ENCODE data around the gene OSBPL2.

OSBPL2 gene

DNA sequence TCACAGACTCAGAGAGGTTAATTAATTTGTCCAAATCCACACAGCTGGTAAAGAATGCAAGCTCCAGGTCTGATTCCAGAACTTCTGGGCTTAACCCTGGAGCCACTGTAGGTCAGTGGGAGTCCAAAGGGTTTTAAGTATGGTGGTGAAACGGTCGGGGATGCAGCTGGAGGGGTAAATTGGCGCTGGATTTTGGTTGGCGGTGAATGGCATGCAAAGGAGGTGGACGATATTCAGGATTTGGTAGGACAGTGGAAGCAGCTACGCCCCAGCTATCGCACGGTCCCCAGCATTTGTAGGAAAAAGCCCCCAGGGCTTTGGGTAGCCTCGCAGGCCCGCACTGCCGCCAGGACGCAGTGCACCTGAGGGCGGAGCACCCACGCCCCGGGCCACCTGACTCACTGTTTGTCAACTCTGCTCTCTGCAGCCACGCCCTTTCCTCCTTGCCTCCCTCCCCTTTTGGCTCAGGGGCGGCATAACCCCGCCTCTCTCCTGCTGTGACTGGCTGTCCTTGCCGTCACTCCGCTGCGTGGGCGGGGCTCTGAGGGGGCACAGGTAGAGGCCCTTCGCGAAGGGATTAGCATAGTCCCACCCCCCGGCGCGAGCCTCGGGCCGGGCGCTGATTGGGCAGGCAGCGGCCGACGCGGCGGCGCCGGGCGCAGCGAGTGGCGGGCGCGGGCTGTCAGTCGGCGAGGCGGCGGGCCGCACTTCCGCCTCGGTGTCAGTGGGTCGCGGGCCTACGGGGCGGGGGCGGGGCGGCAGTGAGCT lies at the start of gene OSBPL2:
TSS of gene OSBPL2 (plus strand) at position 721 of the 768 bp plus-strand sequence. CDS start 17,664 bp downstream, outside the sequence.
- DNase-seq, result peak; percentile 98

DNA sequence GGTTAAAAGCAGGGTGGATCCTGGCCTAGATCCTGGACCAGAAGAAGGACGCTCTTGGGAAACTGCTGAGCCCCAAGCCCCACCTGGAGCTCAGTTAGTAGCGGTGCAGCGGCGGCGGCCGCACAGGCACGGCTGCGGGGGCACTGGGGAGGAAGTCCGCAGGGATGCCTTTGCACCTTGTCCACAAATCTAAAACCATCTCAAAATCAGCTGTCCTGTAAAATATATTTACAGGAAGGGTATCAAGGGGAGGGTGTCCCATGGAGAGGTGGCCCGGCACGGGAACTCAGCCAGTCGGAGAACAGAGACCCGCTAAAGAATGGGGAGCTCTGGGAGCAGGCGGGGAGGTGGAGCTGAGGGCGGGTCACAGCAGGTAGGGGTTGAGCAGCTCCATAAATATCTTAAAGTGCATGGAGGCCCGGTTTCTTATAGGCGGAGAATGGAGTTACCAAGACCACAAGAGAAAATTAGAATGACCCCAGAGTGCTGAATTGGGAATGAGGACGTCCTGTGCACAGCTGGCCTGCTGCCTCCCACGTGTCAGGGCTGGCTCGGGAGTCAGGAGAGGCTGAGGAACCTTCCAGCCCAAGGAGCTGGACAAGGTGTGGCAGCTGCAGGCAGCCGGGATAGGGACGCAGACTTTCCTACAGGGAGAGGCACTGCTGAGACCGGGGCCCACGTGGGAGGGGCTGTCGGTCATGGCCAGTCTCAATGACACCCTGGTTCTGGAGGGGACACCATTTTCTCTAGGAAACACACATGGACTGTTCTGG lies 47.5 kb upstream of the OSBPL2 start:
- no peak for DNase-seq

- DNase-seq, result no peak
These were observed 46.4 kb upstream of the OSBPL2 start for GRCh38 chr20:62191781-62192559.

GRCh38 chr20:62192635-62193034 lies 45.7 kb upstream of the OSBPL2 start:
- DNase-seq, result no peak

DNA sequence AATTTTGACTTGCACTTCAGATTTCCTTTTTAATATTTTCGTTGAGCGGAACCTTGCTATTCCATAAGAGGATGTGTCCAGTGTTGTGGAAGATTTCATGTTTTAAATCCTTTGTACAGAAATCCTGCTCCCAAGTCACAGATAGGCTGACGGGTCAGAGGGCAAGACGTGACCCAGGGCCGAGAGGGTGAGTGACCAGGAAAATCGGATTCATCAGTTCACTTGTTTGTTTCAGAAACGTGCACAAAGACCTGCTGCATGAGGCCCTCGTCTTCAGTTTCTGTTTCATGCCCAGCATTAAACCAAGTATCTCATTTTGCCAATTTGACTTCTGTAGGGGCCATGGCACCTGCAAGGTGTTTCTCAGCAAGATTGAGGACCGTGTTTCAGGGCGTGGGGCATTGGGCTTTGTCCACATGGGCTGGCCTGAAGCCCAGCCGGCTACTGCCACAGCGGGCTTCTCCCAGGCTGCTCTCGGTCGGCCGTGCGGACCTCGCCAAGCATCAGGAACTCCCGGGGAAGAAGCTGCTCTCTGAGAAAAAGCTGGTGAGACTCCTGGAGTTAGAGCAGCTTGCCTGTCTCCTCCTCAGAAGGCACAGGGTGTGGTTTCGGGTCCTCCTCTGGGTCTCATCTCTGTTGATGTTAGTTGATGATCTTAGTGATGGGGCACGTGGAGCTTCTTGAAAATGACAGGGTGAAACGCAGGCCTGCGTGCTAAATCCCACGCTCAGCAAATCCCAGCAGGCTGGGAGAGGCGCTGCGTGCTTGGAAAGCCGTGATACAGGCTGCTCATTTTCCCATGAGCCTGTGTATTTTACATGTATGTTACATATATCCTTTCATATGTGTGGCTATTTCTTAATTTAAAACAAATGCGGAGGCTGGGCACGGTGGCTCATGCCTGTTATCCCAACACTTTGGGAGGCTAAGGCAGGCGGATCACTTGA lies 45.0 kb upstream of the OSBPL2 start:
- no peak for DNase-seq

DNA sequence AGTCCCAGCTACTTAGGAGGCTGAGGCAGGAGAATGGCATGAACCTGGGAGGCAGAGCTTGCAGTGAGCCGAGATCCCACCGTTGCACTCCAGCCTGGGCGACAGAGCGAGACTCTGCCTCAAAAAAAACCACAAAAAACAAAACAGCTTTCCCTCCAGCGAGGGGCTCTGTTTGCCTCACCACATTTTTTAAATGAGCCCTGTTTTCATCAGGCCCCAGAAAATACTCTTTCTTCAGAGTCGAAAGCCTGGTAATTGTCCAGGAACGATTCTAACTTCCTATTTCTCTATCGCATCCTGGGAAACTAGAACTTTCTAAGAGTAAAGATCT lies 43.3 kb upstream of the OSBPL2 start:
- no peak for DNase-seq

GRCh38 chr20:62195736-62196135 lies 42.6 kb upstream of the OSBPL2 start:
- DNase-seq, result no peak

GRCh38 chr20:62196286-62196685 lies 42.0 kb upstream of the OSBPL2 start:
- DNase-seq, result no peak

DNA sequence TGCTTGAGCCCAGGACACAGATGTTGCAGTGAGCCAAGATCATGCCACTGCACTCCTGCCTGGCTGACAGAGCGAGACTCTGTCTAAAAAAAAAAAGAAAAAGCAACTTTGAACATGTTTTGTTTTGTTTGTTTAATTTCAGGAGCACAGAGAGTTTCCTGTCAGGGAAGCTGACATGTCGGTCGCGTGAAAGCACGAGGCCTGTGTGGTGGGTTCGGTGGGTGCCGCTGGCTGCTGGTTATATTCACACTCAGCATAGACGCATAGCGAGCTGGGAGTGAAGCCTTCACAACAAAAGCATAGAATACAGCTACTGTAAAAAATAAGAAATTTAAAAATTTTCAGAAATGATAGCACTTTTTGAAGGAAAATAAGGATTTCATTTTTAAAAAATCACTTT lies 41.0 kb upstream of the OSBPL2 start:
- no peak for DNase-seq

- DNase-seq, result no peak
These were observed 40.5 kb upstream of the OSBPL2 start for GRCh38 chr20:62197801-62198200.

DNA sequence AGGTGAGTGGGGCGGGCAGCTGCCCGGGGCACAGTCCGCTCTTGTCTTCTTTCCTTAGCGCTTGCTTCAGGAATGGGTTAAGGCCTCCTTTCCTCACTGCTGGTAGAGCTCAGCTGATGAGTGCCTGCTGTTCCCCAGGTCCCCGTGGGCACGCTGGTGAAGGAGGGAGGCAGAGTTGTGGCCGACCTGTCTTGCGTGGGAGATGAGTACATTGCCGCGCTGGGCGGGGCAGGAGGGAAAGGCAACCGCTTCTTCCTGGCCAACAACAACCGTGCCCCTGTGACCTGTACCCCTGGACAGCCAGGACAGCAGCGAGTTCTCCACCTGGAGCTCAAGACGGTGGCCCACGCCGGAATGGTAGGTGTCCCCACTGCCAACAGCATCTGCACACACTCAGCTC lies 39.8 kb upstream of the OSBPL2 start:
- no peak for DNase-seq

- DNase-seq, result no peak
These were observed 39.4 kb upstream of the OSBPL2 start for GRCh38 chr20:62198931-62199330.

DNA sequence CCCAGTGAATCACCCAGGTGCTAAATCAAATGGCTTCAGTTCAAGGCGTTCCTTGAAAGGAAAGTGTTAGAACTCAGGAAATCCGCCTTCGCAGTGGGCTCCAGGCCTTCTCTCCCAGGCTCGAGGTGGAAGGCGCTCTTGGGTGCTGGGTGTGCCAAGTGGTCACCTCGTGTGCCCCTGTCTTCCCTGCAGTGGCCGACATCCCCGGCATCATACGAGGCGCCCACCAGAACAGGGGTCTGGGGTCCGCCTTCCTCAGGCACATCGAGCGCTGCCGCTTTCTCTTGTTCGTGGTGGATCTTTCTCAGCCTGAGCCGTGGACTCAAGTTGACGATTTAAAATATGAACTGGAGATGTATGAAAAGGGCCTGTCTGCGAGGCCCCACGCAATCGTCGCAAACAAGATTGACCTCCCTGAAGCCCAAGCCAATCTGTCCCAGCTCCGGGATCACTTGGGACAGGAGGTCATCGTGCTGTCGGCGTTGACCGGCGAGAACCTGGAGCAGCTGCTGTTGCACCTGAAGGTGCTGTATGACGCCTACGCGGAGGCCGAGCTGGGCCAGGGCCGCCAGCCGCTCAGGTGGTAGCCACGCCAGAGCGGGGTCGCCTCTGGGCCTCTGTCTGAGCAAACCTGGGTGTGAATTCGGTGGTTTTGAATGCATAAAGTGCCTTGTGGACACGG lies 37.7 kb upstream of the OSBPL2 start:
- no peak for DNase-seq

DNA sequence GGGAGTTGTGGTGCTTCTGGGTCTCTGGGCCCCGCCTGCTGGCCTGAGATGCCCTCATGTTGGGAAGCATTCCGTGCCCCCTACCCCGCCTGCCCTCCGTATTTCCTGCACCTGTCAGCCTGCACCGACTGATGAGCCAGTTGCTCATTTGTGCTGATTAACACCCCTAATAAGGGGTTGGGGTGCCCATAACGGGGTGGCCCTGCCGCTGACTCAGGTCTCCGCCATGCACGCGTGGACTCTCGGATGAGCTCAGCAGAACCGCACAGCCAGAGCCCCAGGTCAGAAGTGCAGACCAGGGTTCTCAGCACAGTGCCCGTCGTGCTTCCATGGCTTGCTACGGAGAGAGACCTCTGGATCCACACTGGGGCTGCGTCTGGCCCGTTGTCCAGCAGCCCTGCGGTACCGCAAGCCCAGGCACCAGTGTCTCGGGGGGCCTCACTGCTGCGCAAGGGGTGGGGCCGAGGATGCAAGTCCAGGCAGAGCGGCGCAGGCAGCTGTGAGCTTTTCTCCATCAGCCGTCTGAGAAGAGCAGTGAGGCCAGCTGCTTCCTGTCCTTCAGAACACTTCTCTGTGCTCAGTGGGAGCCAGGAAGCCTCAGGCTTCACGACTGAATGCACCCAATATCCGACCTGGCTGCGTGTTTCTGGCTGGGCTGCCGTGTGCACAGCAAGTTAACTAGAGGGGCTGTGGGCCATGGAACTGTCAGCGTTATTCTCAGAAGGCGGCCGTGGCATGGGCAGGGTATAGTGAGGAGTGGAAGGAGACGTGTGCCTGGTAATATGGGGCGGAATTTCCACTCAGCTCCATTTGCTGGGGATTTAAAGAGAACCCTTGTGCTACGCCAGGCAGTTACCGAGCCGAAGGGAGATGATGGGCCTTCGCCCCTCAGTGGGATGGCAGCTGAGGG lies 36.9 kb upstream of the OSBPL2 start:
- no peak for DNase-seq

- DNase-seq, result no peak
These were observed 36.3 kb upstream of the OSBPL2 start for GRCh38 chr20:62202083-62202395.

DNA sequence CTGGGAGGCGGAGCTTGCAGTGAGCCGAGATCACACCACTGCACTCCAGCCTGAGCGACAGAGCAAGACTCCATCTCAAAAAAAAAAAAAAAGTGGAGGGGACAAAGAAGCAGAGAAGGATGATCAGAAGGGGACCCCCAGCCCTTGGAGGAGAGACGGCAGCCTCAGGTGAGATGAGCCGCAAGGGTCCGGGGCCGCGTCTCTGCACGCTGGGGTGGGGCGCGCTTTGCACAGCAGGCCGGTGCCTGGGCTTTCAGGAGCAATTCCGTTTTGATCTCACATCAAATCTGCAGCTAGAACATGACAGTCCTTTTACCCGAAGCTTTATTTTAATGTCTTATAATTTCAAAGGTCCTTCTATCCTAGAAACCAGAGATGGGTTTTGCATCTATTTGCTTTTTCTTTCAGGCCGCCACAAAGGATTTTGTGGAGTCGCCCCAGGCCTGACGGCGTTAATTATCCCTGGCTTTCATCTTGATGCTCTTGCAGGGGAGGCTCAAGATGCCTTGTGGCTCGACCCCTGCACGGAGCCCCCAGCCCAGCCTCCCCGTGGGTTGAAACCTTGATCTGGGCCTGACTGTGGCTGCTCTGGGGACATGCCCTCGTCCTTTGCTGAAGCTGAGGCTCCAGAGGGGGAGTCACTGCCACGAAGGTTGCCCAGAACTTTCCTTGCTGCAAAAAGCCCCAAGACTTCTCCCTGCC lies 35.5 kb upstream of the OSBPL2 start:
- no peak for DNase-seq

DNA sequence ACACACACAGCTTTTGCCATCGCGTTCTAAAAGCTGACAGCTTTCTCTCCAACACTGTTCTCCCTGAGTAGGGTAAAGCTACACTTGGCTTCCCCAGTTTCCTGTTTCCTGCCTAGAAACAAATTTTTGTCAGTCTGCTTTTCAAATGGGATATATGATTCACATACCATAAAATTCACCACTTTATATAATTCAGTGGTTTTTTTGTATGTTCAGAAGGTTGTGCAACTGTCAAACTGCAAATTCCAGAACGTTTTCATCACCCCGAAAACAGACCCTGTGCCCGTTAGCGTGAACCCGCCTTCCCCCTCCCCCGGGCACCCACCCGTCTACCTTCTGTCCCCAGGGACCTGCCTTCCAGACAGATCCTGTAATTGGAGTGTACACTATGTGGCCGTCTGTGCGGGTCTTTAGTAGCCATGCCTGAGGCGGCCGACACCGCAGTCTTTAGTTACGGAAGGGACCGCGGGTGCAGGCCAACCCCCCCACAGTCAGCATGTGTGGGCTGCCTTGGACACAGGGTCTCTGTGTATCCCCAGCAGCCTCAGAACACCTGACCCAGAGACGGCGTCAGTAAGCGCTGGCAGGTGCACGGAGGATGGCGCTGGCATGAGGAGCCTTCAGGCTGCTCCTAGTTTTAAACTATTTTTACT lies 34.8 kb upstream of the OSBPL2 start:
- no peak for DNase-seq

GRCh38 chr20:62205618-62206387 lies 32.5 kb upstream of the OSBPL2 start:
- DNase-seq, result no peak

DNA sequence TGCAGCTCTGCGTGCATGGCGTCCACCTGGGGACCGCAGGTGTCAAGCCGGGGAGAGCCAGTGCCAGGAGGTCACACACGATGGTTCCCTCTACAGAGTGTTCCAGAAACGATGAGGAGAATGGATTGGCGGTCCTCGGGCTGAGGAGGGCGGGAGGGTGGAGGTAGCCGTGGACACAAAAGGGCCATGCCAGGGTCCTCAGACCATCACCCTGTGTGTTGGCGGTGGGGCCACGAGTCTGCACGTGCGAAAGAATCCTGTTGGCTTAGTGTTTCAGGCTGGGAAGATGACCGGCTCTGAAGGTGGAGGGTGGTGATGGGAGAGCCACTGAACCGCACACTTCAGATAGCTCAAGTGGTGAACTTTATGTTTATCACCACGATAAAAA lies 31.9 kb upstream of the OSBPL2 start:
- DNase-seq, result no peak
